A172 (cell line): Measurements from ENCODE around the gene HCFC1R1. TPM values are rescaled to one million over a fixed set of nuclear protein-coding genes. Genes with fewer than 3 reads are reported as not detected.

Source experiments
- DNase-seq: peaks from one replicate; pipeline ENCODE4 v3.0.0-alpha.2; 2015; ENCODE audit warnings: low spot score
- total RNA-seq: library from RNA; depleted of rRNA; stranded (reverse); fragments of >200 nt; shearing (Covaris generic); gene quantifications from 2 replicates; pipeline ENCODE4 v1.2.3, GENCODE V29; 2014; rRNA removed

Gene HCFC1R1
- total RNA-seq, 1 experiment from 2014 or later = 71.1 TPM

GRCh38 chr16:2976201-2976600, 47.5 kb downstream of the HCFC1R1 start:
- DNase-seq = no peak

GRCh38 chr16:2975161-2975795, 48.5 kb downstream of the HCFC1R1 start:
- DNase-seq = no peak

- DNase-seq = no peak
Measured at GRCh38 chr16:2974319-2975056, 49.3 kb downstream of the HCFC1R1 start.

- no peak for DNase-seq
Measured at GRCh38 chr16:2973605-2974318, 50.0 kb downstream of the HCFC1R1 start.

- no peak for DNase-seq
Measured at GRCh38 chr16:2973093-2973492, 50.6 kb downstream of the HCFC1R1 start.

Other genes with a start within 250 kb of the HCFC1R1 start
- 397 and 571 TPM in 2 replicates for gene ELOB, start 246.7 kb downstream of the HCFC1R1 start, total RNA-seq
- 0.17 and 0.36 TPM in 2 replicates for gene PRSS33, start 236.4 kb downstream of the HCFC1R1 start, total RNA-seq
- gene PRSS41, start 225.5 kb downstream of the HCFC1R1 start, total RNA-seq = not detected in 2 replicates
- gene PRSS21, start 206.7 kb downstream of the HCFC1R1 start, total RNA-seq = not detected in 2 replicates
- 1.3 and 1.8 TPM in 2 replicates for gene ZG16B, start 193.6 kb downstream of the HCFC1R1 start, total RNA-seq
- not detected in 2 replicates for gene PRSS22, start 165.8 kb downstream of the HCFC1R1 start, total RNA-seq
- gene FLYWCH2, start 140.7 kb downstream of the HCFC1R1 start, total RNA-seq = 66.3 and 88.4 TPM in 2 replicates
- gene FLYWCH1, start 112.0 kb downstream of the HCFC1R1 start, total RNA-seq = 41.3 and 41.6 TPM in 2 replicates
- gene KREMEN2, start 59.7 kb downstream of the HCFC1R1 start, total RNA-seq = 1.7 and 3.5 TPM in 2 replicates
- gene PAQR4, start 54.6 kb downstream of the HCFC1R1 start, total RNA-seq = 39.2 and 47.4 TPM in 2 replicates
- gene PKMYT1, start 43.5 kb downstream of the HCFC1R1 start, total RNA-seq = 50.8 and 63.1 TPM in 2 replicates
- 0.16 TPM in 1 of 2 replicates, not detected in the other for gene CLDN9, start 11.0 kb downstream of the HCFC1R1 start, total RNA-seq
- 0.41 TPM in 1 of 2 replicates, not detected in the other for gene CLDN6, start 5.8 kb downstream of the HCFC1R1 start, total RNA-seq
- gene TNFRSF12A, start 3.6 kb downstream of the HCFC1R1 start, total RNA-seq = 510 and 551 TPM in 2 replicates
- 32.1 and 35.2 TPM in 2 replicates for gene THOC6, start 93 bp upstream of the HCFC1R1 start, total RNA-seq
- not detected in 2 replicates for gene BICDL2, start 13.0 kb upstream of the HCFC1R1 start, total RNA-seq
- gene MMP25, start 22.6 kb upstream of the HCFC1R1 start, total RNA-seq = 0.53 and 1.6 TPM in 2 replicates
- 113 and 115 TPM in 2 replicates for gene IL32, start 41.7 kb upstream of the HCFC1R1 start, total RNA-seq
- gene ZSCAN10, start 75.4 kb upstream of the HCFC1R1 start, total RNA-seq = not detected in 2 replicates
- 21.0 and 22.4 TPM in 2 replicates for gene ZNF205, start 88.6 kb upstream of the HCFC1R1 start, total RNA-seq
- gene ZNF213, start 111.1 kb upstream of the HCFC1R1 start, total RNA-seq = 2.1 and 4.6 TPM in 2 replicates
- gene OR1F1, start 164.3 kb upstream of the HCFC1R1 start, total RNA-seq = not detected in 2 replicates
- gene ZNF200, start 211.2 kb upstream of the HCFC1R1 start, total RNA-seq = 14.6 and 17.2 TPM in 2 replicates
- 0.29 TPM in 1 of 2 replicates, not detected in the other for gene MEFV, start 232.7 kb upstream of the HCFC1R1 start, total RNA-seq